Uterus (tissue), 4 donors: ENCODE measurements around the gene ASIC2. TPM values are rescaled to one million over a fixed set of nuclear protein-coding genes. Genes with fewer than 3 reads are reported as not detected.

ENCODE experiments used
- DNase-seq, 2 donors: peaks; one replicate each; pipeline ENCODE4 v3.0.0-alpha.2; 2019 to 2020
- H3K27ac ChIP-seq, 2 donors: fragments of 200-600 bp; sonication (generic); 1 replicate in 1 of 2; 2 replicates in 1 of 2; pipeline ENCODE4 v1.5.1; 2016 to 2018
- H3K27me3 ChIP-seq, 2 donors: fragments of 200-600 bp; sonication (generic); one replicate each; pipeline ENCODE4 v1.5.1; 2018 to 2019; ENCODE audit warnings: control low read depth in 1 of 2
- H3K36me3 ChIP-seq, 2 donors: fragments of 200-600 bp; sonication (generic); one replicate each; pipeline ENCODE4 v1.5.1; 2019; ENCODE audit warnings: control low read depth in 1 of 2
- H3K4me1 ChIP-seq, 2 donors: fragments of 200-600 bp; sonication (generic); one replicate each; pipeline ENCODE4 v1.5.1; 2018 to 2019; ENCODE audit warnings: control low read depth in 1 of 2
- H3K4me3 ChIP-seq, 2 donors: fragments of 200-600 bp; sonication (generic); 1 replicate in 1 of 2; 2 replicates in 1 of 2; pipeline ENCODE4 v1.5.1; 2018 to 2019; ENCODE audit warnings: mild to moderate bottlenecking in 1 of 2
- H3K9me3 ChIP-seq, 2 donors: fragments of 200-600 bp; sonication (generic); one replicate each; pipeline ENCODE4 v1.5.1; 2019; ENCODE audit warnings: control low read depth in 1 of 2
- CTCF ChIP-seq, 4 experiments: fragments of 200-600 bp in 2 of 4; fragments of 450-650 bp in 2 of 4; sonication (generic) in 2 of 4; IDR thresholded peaks; one replicate each; pipeline ENCODE4 v1.5.1; 2016 to 2019; ENCODE audit warnings: antibody characterized with exemption in 4 of 4, mild to moderate bottlenecking in 2 of 4, moderate library complexity in 1 of 4
- POLR2A ChIP-seq, 2 donors: fragments of 450-650 bp; IDR thresholded peaks; one replicate each; pipeline ENCODE4 v1.6.1; 2016; ENCODE audit warnings: antibody characterized with exemption in 2 of 2, mild to moderate bottlenecking in 1 of 2, moderate library complexity in 1 of 2
- intact Hi-C: fragments of 100-400 bp; cut with DNase I; formaldehyde crosslinking; loops from one replicate; pipeline ENCODE4 v1.15.1; 2023; ENCODE audit warnings: low total_unique reads
- total RNA-seq, 4 donors: library from RNA; depleted of rRNA in 3 of 4; stranded (reverse); fragments of >200 nt in 3 of 4; gene quantifications; one replicate each; pipeline versions ENCODE4 v1.1.0 to v1.2.4, GENCODE V29; 2014 to 2023
- donor health status: DM: yes; HTN: yes; CAD: no.

The ASIC2 gene
- total RNA-seq, 4 donors from 2014 or later: 1.2 to 1.4 TPM; not detected in 2

- TF ChIP-seq POLR2A (IDR thresholded peaks at IDR 0.05): no peak
- no peak for TF ChIP-seq CTCF (IDR thresholded peaks at IDR 0.05)
- Histone ChIP-seq H3K36me3 (no peaks in the 10 kb centered on the region), H3K27ac (no peak overlapping the region), H3K4me1 (no peaks in the 10 kb centered on the region), H3K4me3 (no peak overlapping the region), H3K9me3 (no peaks in the 10 kb centered on the region), H3K27me3 (no peaks in the 10 kb centered on the region)
- intact Hi-C loops: no loop called here
- DNase-seq: no peak
These were observed 247.9 kb downstream of the ASIC2 start for GRCh38 chr17:33045216-33045615.

- intact Hi-C loops: no loop called here
- TF ChIP-seq CTCF (IDR thresholded peaks at IDR 0.05) (no peak), POLR2A (IDR thresholded peaks at IDR 0.05) (no peak)
- Histone ChIP-seq H3K9me3 (no peaks in the 10 kb centered on the region), H3K27ac (no peak overlapping the region), H3K36me3 (no peaks in the 10 kb centered on the region), H3K27me3 (no peaks in the 10 kb centered on the region), H3K4me3 (no peak overlapping the region), H3K4me1 (no peaks in the 10 kb centered on the region)
- DNase-seq: no peak
These were observed 248.3 kb downstream of the ASIC2 start for GRCh38 chr17:33044771-33045170.

GRCh38 chr17:33040461-33040860 lies 252.6 kb downstream of the ASIC2 start:
- peak in 1 of 2 donors; percentile 22 for DNase-seq
- no peak overlapping the region for H3K27ac ChIP-seq
- H3K36me3 ChIP-seq: no peaks in the 10 kb centered on the region
- H3K27me3 ChIP-seq: no peaks in the 10 kb centered on the region
- intact Hi-C loops: no loop called here
- H3K4me3 ChIP-seq: no peak overlapping the region
- TF ChIP-seq CTCF (IDR thresholded peaks at IDR 0.05): no peak
- TF ChIP-seq POLR2A (IDR thresholded peaks at IDR 0.05): no peak
- no peaks in the 10 kb centered on the region for H3K9me3 ChIP-seq
- peaks cover 0 to 5% of the 10 kb centered on the region in 2 donors for H3K4me1 ChIP-seq

- intact Hi-C loops: no loop called here
- Histone ChIP-seq H3K27ac (peak overlapping the region in 1 of 2 donors; percentile 43), H3K4me3 (no peak overlapping the region), H3K27me3 (no peaks in the 10 kb centered on the region), H3K9me3 (no peaks in the 10 kb centered on the region), H3K36me3 (no peaks in the 10 kb centered on the region), H3K4me1 (peaks cover 0 to 5% of the 10 kb centered on the region in 2 donors)
- DNase-seq: no peak
- TF ChIP-seq CTCF (IDR thresholded peaks at IDR 0.05) (peak in 1 of 4 experiments; percentile 11), POLR2A (IDR thresholded peaks at IDR 0.05) (no peak)
These were observed 253.2 kb downstream of the ASIC2 start for GRCh38 chr17:33039874-33040273.

- Histone ChIP-seq H3K4me1 (peaks cover 0 to 5% of the 10 kb centered on the region in 2 donors), H3K27ac (no peak overlapping the region), H3K9me3 (no peaks in the 10 kb centered on the region), H3K36me3 (no peaks in the 10 kb centered on the region), H3K27me3 (no peaks in the 10 kb centered on the region), H3K4me3 (no peak overlapping the region)
- intact Hi-C loops: no loop called here
- TF ChIP-seq CTCF (IDR thresholded peaks at IDR 0.05) (peak; percentile 47 to 59 (median 51)), POLR2A (IDR thresholded peaks at IDR 0.05) (no peak)
- peak; percentile 35 to 40 for DNase-seq
These were observed 254.4 kb downstream of the ASIC2 start for GRCh38 chr17:33038740-33039139.
